Adrenal gland (tissue), 12 donors: ENCODE measurements around the gene RIMKLA. TPM values are rescaled to one million over a fixed set of nuclear protein-coding genes. Genes with fewer than 3 reads are reported as not detected.
A peak's percentile ranks its signal among the peaks of the same experiment; 100 is the strongest.

Source experiments
- DNase-seq, 7 donors: peaks; one replicate each; pipeline ENCODE4 v3.0.0-alpha.2; 2019 to 2020
- H3K27ac ChIP-seq, 5 donors: fragments of 200-600 bp; sonication (generic) in 4 of 5; 1 replicate in 3 of 5; 2 replicates in 2 of 5; pipeline versions ENCODE4 v1.5.1 to v1.8.0; 2016 to 2020; ENCODE audit warnings: mild to moderate bottlenecking in 1 of 5
- H3K27me3 ChIP-seq: fragments of 200-600 bp; 2 replicates; pipeline ENCODE4 v1.8.0; 2021
- H3K36me3 ChIP-seq, 2 donors: fragments of 200-600 bp; replicated peaks in 1 of 2; 1 replicate in 1 of 2; 2 replicates in 1 of 2; pipeline versions ENCODE4 v1.5.1 to v1.8.0; 2018 to 2022
- H3K4me1 ChIP-seq, 2 donors: fragments of 200-600 bp; replicated peaks in 1 of 2; 1 replicate in 1 of 2; 2 replicates in 1 of 2; pipeline versions ENCODE4 v1.5.1 to v1.8.0; 2018 to 2021
- H3K4me3 ChIP-seq, 4 donors: fragments of 200-600 bp; sonication (generic) in 3 of 4; one replicate each; pipeline ENCODE4 v1.5.1; 2016 to 2018
- H3K9me3 ChIP-seq, 3 donors: fragments of 200-600 bp; sonication (generic) in 1 of 3; replicated peaks in 1 of 3; 1 replicate in 2 of 3; 2 replicates in 1 of 3; pipeline versions ENCODE4 v1.5.1 to v1.8.0; 2016 to 2021
- POLR2A ChIP-seq, 2 donors: fragments of 450-650 bp; IDR thresholded peaks; one replicate each; pipeline ENCODE4 v1.6.1; 2017; ENCODE audit warnings: antibody characterized with exemption in 2 of 2, mild to moderate bottlenecking in 2 of 2, moderate library complexity in 1 of 2
- WGBS, 4 donors: extraction: QIAGEN DNeasy Blood & Tissue Kit in 2 of 4; methylation state at CpG; one replicate each; pipeline versions ENCODE4 v1.1.5 to v1.1.7; 2013 to 2017; 5-methylcytosine and 5-hydroxymethylcytosine counted together
- intact Hi-C, 2 donors: fragments of 100-400 bp; cut with DNase I; formaldehyde crosslinking; loops; one replicate each; pipeline versions ENCODE4 v1.14.1 to v1.15.0; 2022 to 2023
- polyA plus RNA-seq, 3 donors: library from polyadenylated mRNA; stranded (reverse); fragments of 200-250 nt in 2 of 3; fragments of 350-450 nt in 1 of 3; fragmentation: Illumina TruSeq in 1 of 3; extraction: RNeasy Lipid Tissue Mini Kit (QIAGEN cat#74804) in 1 of 3; gene quantifications; one replicate each; pipeline ENCODE4 v1.2.3, GENCODE V29; 2013 to 2014
- total RNA-seq, 9 donors: library from RNA; depleted of rRNA in 4 of 9; stranded (reverse); fragments of >200 nt in 4 of 9; fragments of 120-200 nt in 1 of 9; fragmentation: NEBNext Ultra II Directional in 1 of 9; extraction: Animal tissue kit (Norgen Biotek cat#: 25700) in 1 of 9; gene quantifications; one replicate each; pipeline versions ENCODE4 v1.1.0 to v1.2.4, GENCODE V29; 2013 to 2023
- TF ChIP-seq, protein P1 (sequence below), 6 experiments: fragments of 450-650 bp in 4 of 6; fragments of 200-600 bp in 2 of 6; sonication (generic) in 1 of 6; IDR thresholded peaks; 1 replicate in 5 of 6; 2 replicates in 1 of 6; pipeline versions ENCODE4 v1.5.1 to v1.8.0; 2016 to 2021; ENCODE audit warnings: antibody characterized with exemption in 6 of 6, mild to moderate bottlenecking in 2 of 6, moderate library complexity in 1 of 6
- donor health status: healthy with polysubstance abuse.
- donor health status: Bipolar disorder and iron deficiency.
- donor health status: DM: yes; HTN: yes; CAD: no.
- donor health status: DM: no; HTN: no; CAD: no.
- donor health status: DM: no; HTN: no; CAD: no.
- donor health status: DM: yes; HTN: yes; CAD: no.

Gene RIMKLA
- total and polyA plus RNA-seq, 12 donors, result 0.07 to 4.0 (median 0.35) TPM

DNA sequence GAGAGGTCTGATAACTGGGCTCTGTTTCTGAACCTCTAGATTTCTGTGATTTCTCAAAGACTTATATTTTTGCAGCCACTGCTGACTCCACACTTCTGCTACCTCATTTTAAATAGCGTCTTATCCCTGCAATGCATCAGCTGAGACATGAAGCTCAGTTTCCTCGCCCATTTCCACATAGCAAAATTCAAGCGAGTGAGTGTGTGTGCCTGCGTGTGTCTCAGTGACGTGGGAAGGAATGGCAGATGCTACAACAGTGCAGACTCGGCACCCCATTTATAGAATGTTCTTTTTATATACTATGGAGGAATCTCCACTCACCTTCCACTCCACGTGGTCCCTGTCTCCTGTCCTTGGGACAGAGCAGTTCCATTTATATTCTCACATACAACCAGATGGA is 39.5 kb downstream of the RIMKLA start:
- DNase-seq, result no peak
- no peaks in the 10 kb centered on the region for H3K9me3 ChIP-seq
- TF ChIP-seq, protein P1, sequence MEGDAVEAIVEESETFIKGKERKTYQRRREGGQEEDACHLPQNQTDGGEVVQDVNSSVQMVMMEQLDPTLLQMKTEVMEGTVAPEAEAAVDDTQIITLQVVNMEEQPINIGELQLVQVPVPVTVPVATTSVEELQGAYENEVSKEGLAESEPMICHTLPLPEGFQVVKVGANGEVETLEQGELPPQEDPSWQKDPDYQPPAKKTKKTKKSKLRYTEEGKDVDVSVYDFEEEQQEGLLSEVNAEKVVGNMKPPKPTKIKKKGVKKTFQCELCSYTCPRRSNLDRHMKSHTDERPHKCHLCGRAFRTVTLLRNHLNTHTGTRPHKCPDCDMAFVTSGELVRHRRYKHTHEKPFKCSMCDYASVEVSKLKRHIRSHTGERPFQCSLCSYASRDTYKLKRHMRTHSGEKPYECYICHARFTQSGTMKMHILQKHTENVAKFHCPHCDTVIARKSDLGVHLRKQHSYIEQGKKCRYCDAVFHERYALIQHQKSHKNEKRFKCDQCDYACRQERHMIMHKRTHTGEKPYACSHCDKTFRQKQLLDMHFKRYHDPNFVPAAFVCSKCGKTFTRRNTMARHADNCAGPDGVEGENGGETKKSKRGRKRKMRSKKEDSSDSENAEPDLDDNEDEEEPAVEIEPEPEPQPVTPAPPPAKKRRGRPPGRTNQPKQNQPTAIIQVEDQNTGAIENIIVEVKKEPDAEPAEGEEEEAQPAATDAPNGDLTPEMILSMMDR (IDR thresholded peaks at IDR 0.05), result no peak
- TF ChIP-seq POLR2A (IDR thresholded peaks at IDR 0.05), result no peak
- intact Hi-C loops, result no loop called here
- H3K27me3 ChIP-seq, result no peaks in the 10 kb centered on the region
- no peaks in the 10 kb centered on the region for H3K36me3 ChIP-seq
- H3K4me3 ChIP-seq, result no peak overlapping the region
- H3K4me1 ChIP-seq, result peaks cover 0 to 11% of the 10 kb centered on the region in 2 donors
- H3K27ac ChIP-seq, result no peak overlapping the region
- 75 to 80% (median 79%) methylated on average over 7 of the region's 7 CpGs for WGBS, 4 donors

- Histone ChIP-seq H3K4me3 (no peak overlapping the region), H3K4me1 (peaks cover 0 to 11% of the 10 kb centered on the region in 2 donors), H3K36me3 (no peaks in the 10 kb centered on the region), H3K27me3 (no peaks in the 10 kb centered on the region), H3K9me3 (no peaks in the 10 kb centered on the region), H3K27ac (no peak overlapping the region)
- TF ChIP-seq, protein P1 (IDR thresholded peaks at IDR 0.05), result no peak
- no peak for TF ChIP-seq POLR2A (IDR thresholded peaks at IDR 0.05)
- intact Hi-C loops, result no loop called here
- DNase-seq, result peak; percentile 21 to 73 (median 46)
- WGBS, 4 donors, result 13 to 18% (median 16%) methylated on average over 10 of the region's 10 CpGs
These were observed 40.5 kb downstream of the RIMKLA start for GRCh38 chr1:42420911-42421585.

GRCh38 chr1:42422737-42423136 is 42.1 kb downstream of the RIMKLA start:
- no peaks in the 10 kb centered on the region for H3K9me3 ChIP-seq
- DNase-seq, result no peak
- H3K4me1 ChIP-seq, result peaks cover 0 to 11% of the 10 kb centered on the region in 2 donors
- H3K27me3 ChIP-seq, result no peaks in the 10 kb centered on the region
- TF ChIP-seq POLR2A (IDR thresholded peaks at IDR 0.05), result no peak
- TF ChIP-seq, protein P1 (IDR thresholded peaks at IDR 0.05), result no peak
- H3K4me3 ChIP-seq, result no peak overlapping the region
- no peak overlapping the region for H3K27ac ChIP-seq
- no peaks in the 10 kb centered on the region for H3K36me3 ChIP-seq
- intact Hi-C loops, result no loop called here
- 73 to 82% (median 77%) methylated on average over 9 of the region's 9 CpGs for WGBS, 4 donors

- TF ChIP-seq, protein P1 (IDR thresholded peaks at IDR 0.05), result no peak
- TF ChIP-seq POLR2A (IDR thresholded peaks at IDR 0.05), result no peak
- no peak for DNase-seq
- H3K27ac ChIP-seq, result no peak overlapping the region
- H3K9me3 ChIP-seq, result no peaks in the 10 kb centered on the region
- no peak overlapping the region for H3K4me3 ChIP-seq
- no peaks in the 10 kb centered on the region for H3K36me3 ChIP-seq
- H3K4me1 ChIP-seq, result peaks cover 0 to 11% of the 10 kb centered on the region in 2 donors
- intact Hi-C loops, result no loop called here
- H3K27me3 ChIP-seq, result no peaks in the 10 kb centered on the region
- 85 to 90% (median 88%) methylated on average over 3 of the region's 3 CpGs for WGBS, 4 donors
These were observed 43.1 kb downstream of the RIMKLA start for GRCh38 chr1:42423681-42424080.
